Stimulated activated CD4-positive, alpha-beta T cell treated with anti-CD3 and anti-CD28 coated beads, Interleukin-4, amount 100 ng/mL, for 4 hours (primary cell): ENCODE results near the gene CAPZB.
A peak's percentile ranks its signal among the peaks of the same experiment; 100 is the strongest.

ENCODE experiments used
- DNase-seq, 2 experiments: peaks; one replicate each; pipeline ENCODE4 v3.0.0-alpha.2; 2020

Gene CAPZB

DNA sequence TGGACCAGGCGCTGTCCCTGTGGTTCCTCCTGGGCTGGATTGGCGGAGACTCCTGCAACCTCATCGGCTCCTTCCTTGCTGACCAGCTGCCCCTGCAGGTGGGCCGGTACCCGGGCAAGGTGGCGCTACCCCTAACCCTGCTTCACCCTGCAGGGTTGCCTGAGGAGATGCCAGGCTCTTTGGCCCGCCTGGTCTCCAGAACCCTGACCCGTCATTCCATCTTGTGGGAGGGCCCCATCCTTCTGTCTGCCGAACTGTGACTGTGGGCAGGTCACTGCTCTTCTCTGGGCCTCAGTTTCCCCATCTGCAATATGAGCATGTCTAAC lies 160.7 kb downstream of the CAPZB start:
- DNase-seq, result no peak

DNA sequence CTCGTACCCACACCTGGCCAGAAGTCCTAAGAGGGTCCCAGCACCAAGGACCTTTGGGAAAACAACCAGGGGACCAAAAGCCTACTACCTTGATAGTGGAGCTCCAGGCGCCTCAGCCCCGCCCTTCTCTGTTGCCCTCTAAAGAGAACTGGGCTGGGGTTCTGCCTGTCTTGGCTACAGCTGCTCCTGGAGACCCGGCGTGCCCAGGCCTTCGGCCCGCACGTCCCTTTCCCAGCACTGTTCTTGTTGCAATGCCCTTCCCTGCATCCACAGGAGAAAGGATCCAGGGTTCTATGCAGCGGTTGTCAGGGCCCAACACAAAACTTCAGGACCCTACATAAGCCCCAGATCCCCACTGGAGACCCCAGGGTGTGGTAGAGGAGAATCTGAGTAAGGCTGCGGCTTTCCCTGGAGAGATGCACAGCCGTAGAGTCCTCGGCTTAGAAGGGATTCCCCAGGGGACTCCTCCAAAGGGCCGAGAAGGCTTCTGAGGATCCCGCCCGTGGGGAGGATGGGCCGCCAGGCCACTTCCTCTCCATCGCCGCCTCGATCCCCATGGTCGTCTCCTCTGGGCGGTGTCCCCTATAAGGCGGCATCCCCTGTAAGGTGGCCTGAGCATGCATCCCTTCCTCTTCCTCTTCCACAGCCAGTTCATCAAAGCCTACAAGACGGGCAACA lies 161.2 kb downstream of the CAPZB start:
- DNase-seq, result no peak

DNA sequence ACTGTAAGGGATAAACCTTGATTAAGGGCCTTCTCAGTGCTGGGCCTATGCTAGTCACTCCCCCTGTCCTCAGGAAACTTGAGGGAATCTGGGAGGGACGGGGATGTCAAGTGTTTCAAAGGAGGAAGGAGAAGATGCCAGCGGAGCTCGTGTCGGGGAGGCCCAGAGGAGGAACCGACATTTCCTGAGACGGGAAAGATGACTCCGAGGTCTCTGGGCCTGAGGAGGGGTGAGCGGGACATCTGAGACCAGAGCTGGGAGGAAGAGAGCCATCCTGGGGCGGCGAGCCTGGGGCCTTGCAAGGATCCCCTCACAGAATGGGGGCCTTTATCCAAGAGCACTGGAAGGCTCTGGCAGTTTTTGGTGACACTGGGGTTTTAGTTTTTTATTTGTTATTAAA lies 162.9 kb downstream of the CAPZB start:
- DNase-seq, result no peak

DNA sequence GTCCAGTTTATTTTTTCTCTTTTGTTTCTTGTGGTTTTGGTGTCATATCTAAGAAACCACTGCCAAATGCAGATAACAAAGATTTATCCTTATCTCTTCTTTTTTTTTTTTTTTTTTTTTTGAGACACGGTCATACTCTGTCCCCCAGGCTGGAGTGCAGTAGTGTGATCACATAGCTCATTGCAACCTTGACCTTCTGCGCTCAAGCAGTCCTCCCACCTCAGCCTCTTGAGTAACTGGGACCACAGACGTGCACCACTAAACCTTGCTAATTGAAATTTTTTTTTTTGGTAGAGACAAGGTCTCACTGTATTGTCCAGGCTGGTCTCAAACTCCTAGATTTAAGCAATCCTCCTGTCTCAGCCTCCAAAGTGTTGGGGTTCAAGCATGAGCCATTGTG lies 164.3 kb downstream of the CAPZB start:
- DNase-seq, result no peak

DNA sequence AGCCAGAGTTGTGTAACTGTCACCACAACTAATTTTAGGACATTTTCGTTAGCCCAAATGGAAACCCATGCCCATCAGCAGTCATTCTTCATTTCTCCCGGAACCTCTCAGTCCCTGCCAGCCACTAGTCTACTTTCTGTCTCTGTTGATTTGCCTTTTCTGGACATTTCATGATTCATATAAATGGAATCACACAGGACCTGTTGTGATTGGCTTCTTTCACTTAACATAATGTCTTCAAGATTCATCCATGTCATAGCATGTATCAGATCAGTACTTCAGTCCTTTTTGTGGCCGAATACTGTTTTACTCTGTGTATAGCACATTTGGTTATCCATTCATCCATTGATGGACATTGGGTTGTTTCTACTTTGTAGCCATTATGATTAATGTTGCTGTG lies 166.1 kb downstream of the CAPZB start:
- DNase-seq, result no peak

DNA sequence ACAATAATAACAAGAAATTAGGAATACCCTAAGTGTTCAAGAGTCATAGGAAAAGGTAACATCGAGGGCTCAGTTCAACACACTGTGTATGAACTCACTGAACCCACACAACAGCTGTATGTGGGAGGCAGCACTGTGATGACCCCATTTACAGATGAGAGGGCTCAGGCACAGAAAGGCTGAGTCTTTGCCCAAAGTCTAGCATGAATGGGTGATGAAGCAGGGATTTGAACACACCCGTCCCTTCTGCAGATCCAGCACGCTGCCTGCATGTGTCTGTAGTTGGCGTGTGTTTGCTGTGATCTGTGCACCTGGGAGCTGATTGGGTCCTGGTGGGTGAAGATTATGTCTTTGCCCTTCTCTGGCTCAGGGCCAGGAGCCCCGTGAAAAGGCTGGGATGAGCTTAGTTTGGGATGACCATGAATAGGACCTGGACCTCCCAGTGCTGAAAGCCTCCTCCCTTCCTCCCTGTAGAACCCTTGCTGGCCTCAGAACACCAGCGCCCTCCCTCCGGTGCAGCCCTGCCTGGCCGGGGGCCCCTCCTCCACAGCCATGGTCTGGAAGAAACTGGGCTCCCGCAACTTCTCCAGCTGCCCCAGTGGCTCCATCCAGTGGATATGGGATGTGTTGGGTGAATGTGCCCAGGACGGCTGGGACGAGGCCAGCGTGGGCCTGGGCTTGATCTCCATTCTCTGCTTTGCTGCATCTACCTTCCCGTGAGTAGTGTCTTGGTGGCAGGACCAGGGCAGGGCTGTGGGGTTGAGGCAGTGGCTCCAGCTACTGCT lies 168.0 kb downstream of the CAPZB start:
- no peak for DNase-seq

DNA sequence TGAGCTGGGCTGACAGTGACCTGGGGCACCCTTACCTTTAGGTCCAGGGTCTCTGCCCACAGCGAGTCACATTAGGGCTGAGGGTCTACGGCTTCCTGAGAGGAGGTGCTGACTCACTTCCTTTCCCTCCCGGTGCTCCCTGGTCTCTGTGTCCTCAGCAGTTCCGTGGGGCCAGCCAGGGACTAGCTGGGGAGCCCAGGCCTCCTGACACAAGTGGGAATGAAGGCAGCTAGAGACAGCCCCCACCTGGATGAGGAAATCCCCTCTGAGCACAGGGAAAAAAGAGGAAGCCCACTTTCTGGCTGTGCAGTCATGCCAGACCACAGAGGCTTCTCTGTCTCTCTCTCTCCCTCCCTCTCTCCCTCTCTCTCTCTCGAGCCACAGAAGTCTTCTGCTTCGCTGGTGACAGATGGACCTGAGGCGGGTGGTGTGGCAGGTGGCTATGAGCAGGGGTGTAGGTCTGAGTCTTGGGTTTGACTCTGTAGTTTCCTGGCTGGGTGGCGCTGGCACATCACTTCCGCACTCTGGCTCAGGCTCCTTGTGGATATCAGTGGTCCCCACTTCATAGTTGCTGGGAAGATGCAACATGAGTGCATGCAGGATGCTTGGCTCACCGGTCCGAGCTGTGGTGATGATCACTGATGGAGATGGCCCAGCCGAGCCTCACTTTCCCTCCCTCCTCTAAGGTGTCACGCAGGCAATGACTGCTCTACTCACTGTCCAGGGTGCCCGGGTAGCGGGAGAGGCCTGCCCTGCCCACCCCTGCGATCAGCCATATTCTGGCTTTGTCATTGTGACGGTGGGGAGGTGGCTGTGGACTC lies 169.8 kb downstream of the CAPZB start:
- DNase-seq, result no peak

DNA sequence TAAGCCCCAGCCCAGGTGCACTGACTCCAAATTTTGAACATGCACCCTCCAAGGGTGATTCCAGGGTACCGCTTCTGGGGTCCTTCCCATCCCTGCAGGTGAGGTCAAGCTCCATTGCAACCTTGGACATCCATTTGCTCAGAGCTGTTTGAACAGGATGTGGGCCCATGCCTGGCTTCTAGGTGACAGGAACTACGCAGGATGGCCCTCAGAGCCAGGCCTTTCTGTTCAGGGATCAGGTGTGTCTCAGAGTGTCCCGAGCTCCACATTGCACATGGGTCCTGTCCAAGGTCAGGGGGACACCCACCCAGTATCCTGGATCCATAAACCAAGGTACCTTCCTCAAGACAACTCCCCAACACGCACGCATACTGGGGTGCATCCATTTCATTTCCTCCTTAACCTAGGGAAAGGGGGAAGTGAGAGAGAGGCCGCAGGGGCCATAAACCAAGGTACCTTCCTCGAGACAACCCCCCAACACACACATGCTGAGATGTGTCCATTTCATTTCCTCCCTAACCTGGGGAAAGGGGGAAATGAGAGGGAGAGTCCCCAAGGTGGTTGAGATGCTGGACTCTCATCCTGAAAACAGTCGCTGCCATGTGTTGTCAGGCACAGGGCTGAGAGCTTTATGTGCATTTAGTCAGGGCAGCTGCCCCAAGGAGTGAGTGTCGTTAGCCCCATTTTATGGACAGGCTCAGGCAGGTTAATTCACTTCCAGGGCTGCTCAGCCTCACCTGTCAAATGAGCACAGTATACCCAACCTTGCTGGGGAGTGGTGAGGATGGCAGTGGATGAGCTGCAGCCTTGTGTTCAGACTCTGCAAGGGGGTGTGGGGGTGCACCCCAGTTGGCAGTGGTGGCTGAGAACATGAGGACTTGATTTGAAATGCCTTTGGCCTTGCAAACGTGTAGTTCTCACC lies 171.1 kb downstream of the CAPZB start:
- no peak for DNase-seq

DNA sequence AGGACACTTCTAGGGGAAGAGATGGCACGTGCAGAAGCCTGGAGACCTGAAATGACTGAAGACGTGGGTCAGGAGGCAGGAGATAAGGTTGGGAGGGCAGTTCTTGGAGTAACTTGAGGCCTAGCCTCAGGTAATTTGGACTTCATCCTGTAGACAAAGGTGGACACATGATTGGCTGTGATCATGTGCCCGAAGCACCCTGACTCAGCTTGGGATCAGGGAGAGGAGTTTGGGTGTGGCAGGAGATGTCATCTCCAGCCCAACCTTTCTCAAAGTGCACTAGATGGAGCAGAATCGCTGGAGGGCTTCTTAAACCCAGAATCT lies 171.7 kb downstream of the CAPZB start:
- no peak for DNase-seq

DNA sequence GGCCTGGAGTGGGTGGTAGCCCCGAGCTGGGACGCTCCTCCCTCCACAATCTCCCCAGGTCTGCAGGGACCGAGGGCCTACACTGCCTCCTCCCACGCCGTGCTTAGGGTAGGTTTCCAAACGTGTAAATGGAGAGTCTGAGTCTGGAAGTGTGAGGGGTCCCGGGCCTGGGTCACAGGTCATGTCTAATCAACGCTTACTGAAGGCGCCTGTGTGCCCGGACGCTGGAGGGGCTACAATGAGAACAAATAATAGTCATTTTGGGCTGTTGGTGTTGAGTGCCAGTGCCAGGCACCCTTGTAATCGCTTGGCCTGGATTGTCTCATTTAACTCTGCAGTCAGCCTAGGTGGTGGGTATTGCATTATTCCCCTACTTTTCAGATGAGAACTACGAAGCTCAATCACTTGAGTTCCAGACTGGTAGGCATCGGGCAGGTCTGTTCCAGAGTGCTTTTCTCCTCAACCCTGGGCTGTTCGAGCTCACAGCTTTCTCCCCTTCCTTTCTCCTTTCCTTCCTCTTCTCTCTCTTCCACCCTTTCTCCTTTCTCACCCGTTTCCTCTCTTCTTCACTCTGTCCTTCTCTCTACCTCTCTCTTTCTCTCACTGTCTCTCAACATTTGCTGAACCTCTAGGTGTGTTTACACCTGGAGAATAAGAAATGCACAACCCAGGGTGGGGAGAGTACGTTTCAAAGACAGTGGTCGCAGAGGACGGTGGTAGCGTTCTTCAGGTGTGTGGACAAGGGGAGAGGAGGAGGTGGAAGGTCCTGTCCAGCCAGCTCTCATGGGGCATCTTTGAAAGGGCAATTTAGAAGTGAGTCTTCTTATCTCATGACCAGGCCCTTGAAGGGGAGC lies 172.3 kb downstream of the CAPZB start:
- peak in 1 of 2 experiments; percentile 26 for DNase-seq

DNA sequence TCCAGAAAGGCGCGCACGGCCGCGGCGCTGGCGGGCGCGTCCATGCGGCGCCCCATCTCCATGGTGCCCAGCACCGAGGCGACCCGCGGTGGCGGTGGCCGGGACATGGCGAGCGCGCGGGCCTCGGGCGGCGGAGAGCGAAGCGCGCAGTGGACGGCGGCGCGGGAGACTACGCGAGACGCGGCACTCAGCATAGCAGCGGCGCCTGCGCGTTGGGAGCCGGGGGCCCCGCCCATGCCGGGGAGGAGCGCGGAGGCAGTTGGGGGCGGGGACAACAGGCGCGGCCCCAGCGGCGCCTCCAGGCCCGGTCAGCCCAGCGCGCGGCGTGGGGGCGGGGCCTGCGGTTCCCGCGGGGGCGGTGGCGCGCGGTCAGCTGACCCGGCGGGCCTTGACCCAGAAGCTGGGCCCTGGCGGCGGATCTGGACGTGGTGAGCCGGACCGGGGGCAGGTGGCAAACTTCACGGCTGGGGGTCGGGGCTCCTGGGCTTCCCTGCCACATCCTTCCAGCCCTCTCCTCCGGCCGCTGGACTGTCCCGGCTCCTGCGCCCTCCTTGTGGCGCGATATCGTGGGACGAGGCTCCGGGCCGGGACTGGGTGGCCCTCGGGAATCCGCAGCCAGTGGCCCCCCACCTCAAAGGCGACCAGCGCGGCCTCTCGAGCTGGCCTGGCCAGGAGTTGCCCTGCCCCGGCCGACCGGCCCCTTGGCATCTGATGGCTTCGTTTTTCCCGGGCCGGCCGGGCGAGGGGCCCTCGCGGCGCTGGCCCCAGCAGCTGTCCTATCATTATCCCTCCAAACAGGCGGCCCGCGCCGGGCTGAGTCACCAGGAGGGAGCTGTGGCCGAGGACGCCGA lies 173.2 kb downstream of the CAPZB start, which contains the start of the genes AKR7A2 and SLC66A1:
Gene AKR7A2, minus strand, starts transcription at position 214 of the 851 bp plus-strand sequence. Its CDS starts 20 bp downstream, at position 194.
Gene SLC66A1, plus strand, starts transcription at position 396 of the 851 bp plus-strand sequence. CDS start 5,352 bp downstream, outside the sequence.
- DNase-seq, result peak; percentile 85 to 90

DNA sequence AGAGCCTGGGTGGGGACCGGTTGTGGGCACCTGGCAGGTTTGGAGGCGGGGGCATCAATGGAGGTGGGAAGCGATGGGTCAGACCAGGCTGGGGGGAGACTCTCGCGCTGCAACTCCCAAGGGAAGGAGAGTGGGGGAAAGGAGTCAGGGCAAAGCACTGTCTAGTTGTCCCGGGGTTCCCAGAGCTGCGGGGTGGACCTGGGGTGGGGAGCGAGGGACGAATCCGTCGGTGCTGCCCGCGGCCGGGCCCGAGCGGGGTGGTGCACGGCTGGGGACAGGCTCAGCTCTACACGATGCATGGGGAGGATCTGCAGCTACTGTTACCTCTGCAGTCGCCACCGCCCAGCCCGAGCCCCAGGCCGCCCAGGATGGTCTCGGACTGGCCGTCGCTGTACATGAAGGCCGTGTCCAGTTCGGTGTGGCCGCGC lies 173.8 kb downstream of the CAPZB start:
- peak in 1 of 2 experiments; percentile 18 for DNase-seq

DNA sequence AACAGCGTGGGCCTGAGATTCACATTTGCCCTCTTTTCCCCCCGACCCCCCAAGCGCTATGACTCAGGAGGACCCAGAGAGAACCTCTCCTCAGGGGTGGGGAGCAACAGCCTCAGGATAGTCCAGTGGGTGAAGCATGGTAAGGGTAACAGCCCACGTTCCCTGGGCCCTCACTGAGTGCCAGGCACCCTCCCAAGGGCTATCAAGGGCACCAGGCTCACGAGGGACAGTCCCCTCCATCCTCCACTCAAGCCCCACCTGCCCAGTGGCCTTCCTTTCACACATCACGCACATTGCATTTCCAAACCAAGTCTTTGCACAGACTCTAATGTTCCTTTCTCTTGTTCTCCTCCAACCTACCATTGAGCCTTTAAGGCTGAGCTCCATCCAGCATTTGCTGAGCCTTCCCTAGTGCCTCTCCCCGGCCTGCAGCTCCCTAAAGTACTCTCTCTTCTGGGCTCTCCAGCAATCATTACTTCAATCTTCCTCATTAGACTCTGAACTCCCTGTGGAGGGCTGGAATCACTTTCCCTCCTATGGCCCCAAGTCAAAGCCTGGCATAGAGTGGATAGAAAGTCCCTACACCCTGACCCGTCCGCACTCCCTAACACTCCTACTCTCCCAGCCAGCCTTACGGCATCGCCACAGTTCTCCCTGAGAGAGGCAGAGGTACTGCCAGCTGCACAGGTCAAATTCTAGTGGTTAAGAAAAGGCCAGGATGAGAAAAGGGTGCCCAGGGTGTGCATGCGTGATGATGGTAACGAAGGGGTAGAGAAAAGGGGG lies 174.4 kb downstream of the CAPZB start:
- no peak for DNase-seq

DNA sequence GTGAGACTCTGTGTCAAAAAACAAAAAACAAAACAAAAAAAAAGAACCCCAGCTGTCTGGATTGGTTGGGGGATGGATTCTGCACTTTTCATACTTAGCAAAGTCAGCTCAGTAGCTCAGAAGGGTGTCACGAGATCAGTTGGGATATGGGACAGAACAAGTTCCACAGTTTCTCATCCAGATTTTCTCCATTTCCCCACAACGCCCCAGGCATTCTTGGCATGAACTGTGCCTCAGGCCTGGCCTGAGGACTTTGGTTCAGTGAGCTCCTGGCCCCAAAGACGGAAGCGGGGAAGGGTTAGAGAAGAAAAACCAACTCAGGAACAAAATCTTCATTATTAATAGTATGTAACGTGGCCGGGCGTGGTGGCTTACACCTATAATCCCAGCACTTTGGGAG lies 175.3 kb downstream of the CAPZB start:
- DNase-seq, result no peak

DNA sequence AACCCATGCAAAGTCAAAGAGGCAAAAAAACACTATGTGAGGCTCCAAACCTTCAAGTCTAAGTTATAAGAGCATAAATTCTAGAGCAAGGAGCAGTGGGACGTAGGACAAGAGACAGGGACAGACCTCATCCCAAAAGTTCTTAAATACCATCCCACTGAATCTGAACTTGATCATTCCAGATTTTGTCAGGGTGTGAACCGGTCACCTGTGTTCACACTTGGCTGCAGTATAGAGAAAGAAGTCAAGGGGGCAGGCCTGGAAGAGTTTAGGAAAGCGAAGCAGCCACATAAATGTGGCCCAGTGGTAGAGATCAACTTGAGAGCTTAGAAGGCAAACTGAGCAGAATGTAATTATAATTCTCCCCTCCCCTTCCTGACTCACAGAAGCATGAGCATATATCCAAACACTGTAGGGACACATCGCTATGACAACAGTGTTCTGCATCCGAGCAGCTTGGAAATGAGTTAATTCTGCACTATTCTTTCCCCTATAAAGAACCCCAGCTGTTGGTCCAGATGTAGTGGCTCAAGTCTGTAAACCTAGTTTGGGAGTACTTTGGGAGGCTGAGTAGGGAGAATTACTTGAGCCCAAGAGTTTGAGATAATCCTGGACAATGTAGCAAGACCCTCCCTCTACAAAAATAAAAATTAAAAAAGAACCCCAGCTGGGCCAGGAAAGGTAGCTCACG lies 176.1 kb downstream of the CAPZB start:
- no peak for DNase-seq

DNA sequence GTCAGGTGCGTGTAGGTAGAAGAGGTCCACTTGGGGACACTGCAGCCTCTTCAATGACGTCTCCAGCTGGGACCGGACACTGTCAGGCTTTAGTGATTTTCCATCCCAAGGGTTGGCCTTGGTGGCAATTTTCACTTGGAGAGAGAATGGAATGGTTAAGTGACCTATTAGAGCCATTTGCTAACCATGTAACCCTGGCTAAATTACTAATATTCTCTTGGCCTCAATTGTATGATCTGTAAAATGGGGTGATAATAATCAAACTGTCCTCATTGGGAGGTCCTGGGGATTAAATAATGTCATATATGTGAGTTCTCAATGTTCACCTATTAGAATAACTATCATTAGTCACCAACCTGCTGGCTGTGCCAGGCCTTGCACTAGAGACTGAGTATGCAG lies 176.8 kb downstream of the CAPZB start:
- DNase-seq, result no peak

DNA sequence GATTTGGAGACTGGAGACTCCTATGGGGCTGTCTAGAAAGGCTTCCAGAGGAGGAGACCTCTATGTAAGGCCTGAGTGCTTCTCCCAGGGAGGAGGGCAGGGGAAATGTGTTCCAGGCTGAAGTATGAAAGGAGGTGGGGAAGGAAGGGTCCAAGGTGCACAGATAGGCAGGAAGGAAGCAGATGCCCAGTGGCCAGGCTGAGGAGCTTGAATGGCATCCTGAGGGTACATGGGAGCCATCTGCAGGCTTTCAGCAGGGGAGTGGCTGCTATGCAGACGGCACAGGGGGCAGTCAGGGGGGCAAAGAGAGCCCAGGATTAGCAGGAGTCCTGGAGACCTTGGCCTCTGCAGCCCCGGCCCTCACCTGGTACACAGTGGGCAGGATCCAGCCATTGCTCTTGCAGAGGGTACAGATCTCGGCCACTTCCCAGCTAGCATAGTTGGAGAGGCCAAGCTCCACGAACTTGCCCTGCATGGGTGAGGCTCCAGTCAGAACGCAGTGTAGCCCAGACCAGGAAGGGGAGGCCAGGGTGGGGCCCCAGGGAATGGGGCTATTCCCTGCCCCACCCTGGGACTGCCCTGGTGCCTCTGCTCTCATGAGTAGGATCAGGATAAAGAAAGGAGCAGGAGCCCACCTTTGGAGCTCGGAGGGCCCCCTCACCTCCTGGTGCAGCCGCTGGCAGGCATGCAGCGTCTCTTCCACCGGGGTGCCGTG lies 177.4 kb downstream of the CAPZB start:
- DNase-seq, result no peak

DNA sequence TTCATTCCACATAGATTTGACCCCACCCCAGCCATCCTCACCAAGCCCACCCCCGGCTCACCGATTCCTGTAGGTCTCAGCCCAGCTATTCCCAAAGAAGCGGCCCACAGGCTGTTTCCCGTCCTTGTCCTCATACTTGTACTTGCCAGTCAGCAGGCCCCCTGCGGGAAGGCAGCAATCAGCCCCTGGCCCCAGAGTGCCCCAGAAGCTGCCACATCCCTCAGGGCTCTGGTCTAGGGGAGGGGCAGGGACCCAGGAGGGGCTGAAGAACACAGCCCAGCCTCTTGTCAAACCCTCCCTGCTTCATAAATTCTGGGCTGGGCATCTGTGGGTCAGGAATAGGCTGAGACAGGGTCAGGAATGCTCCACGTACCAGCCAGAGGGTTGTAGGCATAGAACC lies 178.4 kb downstream of the CAPZB start:
- no peak for DNase-seq
